TTC549 (cell line): Measurements from ENCODE around the gene PRKG1.
"Not testable (repeated sequence)": the region's sequence is repeated elsewhere in the genome, so short reads cannot be mapped to it uniquely, and the experiment has no call there.

Experiments used
- FAIRE-seq: peaks from 2 replicates; lab custom pipeline; 2012; peaks lifted over from hg19 to GRCh38; lab: Jason Lieb, UNC

PRKG1 gene

DNA sequence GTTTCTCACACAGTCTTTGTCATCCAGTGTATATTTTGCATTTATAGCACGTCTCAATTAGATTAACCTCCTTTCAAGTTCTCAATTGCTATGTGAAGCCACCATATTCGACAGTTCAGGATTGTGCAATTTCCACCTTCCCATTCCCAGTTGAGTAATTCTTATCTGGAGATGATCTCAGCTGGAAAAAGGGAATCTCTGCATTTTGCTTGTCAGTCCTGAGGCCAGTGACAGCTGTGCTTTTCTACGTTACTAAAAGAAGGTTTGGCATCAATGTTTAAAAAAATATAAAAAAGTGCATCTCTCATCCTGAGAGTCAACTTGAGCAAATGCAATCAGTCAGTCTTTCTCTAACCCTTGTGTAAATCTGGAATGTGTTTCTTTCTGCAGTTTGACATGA, 247.7 kb downstream of the PRKG1 start:
- no peak for FAIRE-seq

- no peak for FAIRE-seq
Measured at GRCh38 chr10:51325649-51326048, 251.4 kb downstream of the PRKG1 start.

DNA sequence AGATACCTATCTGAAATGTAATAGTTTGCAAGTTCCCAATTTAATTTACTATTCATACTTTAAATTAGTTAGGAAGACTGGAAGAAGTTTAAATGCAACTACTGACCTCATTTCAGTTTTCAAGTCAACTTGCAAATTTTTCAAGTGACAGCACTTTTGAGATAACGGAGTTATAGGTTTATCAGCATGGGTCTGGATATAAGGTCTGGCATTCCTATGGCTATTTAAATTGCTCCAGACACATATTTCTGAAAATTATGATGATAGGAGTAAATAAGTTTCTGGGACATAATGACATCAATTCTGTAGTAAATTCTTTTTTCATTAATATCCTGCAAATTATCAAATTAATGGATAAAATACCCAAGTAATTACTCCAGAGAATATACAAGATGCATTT, 251.9 kb downstream of the PRKG1 start:
- no peak for FAIRE-seq

GRCh38 chr10:51327432-51327831, 253.1 kb downstream of the PRKG1 start:
- FAIRE-seq, result no peak

DNA sequence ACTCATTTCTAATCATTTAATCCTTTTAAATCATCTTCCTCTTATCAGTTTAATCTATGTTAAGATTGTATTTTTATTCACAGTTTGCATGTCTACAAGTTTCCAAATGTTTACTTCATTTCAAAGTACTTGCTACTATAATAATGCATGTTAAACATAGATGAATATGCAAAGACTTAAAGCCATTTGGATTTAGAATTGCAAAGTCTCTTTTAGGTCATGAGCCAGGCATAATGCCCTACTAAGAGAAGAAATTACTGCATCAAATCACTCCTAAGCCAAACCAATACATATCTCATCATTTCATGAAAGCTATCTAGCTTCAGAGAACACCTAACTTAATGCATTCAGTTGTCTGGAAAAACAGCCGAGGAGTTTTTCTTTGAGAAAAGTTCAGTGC, 266.1 kb downstream of the PRKG1 start:
- FAIRE-seq, result no peak

GRCh38 chr10:51340845-51341610, 266.7 kb downstream of the PRKG1 start:
- FAIRE-seq, result no peak

- FAIRE-seq, result not testable (repeated sequence)
Measured at GRCh38 chr10:51341745-51342144, 267.5 kb downstream of the PRKG1 start.

DNA sequence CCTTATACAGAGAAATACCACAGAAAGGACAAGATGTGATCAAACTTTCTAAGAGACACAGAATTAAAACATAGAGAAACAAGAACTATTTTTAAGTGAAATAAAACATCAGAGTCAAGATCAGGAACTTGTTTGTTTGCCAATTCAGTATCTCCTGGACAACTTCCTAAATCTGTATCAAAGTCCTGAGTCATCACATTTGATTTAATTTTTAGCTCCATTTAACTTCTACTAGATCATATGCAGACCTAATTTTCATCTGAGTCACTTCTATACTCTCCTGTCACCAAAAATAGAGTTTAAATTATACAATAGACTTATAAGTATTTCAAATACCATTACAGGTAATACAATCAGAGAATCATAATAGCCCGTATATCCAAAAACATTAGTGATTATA, 268.1 kb downstream of the PRKG1 start:
- FAIRE-seq, result no peak

DNA sequence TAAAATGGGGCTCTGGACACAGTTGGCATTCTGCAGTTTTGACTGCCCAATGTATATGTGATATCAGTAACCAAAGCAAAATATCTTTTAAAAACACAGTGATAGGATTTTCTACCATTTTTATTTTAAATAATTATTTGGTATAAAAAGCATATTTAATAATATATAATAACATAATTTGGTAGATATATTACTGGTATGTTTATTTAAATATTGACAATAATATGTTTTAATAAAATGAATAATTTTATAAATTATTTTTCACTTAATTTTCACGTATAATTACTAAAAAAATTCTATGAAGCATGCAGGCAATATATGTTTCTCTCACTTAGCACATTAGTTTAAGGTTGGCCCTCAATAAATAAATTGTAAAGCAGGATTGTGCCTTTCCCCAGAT, 269.1 kb downstream of the PRKG1 start:
- no peak for FAIRE-seq

- FAIRE-seq, result no peak
Measured at GRCh38 chr10:51344371-51344770, 270.1 kb downstream of the PRKG1 start.

DNA sequence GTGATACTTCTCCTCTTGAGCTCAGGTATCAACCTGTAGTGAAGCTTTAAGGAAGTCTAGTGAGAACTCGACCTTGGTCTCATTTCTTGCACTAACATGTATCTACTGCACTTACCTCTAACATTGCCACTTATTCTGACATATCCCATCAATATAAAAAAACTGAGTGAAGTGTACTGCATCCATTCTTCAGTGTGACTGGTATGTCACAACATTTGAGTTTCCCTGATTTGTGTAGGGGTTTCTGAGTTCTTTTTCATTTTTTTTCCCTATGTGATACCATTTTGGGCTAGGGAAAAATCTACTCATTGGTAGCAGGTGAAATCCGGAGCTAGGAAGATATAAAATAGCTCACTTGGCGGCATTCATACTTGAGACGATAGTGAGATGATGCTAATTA, 274.3 kb downstream of the PRKG1 start:
- no peak for FAIRE-seq

- FAIRE-seq, result no peak
Measured at GRCh38 chr10:51357170-51357569, 282.9 kb downstream of the PRKG1 start.

- FAIRE-seq, result no peak
Measured at GRCh38 chr10:51358227-51358626, 283.9 kb downstream of the PRKG1 start.

DNA sequence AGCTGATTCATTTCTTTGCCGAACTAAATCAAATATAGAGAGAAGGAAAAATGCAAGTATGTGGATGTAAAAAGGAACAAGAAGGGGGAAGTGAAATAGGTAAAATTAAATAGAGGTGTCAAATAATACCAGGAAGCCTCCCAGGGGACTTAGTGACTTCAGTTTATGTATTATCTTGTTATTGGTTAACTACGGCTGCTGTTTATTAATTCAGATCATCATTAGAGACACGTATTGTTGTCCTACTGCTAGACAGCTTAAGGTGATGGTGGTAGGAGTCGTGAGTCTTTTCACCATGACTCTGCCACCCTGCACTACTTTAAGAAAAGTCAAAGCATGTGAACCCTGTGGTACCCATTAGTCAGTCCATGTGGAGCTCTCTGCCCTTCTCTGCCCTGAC, 289.1 kb downstream of the PRKG1 start:
- no peak for FAIRE-seq

DNA sequence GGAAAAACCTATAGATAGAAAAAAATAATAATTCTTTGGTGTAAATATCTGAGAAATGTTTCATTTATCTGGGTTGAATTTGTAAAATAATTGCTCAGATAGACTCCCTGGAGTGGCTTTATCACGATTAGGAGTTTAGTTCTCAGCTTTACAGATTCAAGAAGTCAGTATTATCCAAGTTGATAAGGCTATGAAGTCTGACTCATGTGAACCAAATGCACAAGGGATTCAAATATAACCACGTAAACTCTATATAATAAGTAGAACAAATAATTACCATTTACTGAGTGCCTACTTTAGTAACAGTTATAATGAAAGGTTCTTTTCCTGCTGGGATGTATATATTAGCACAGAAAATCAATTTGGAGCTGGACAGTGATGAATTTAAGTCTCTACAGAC, 290.4 kb downstream of the PRKG1 start:
- no peak for FAIRE-seq

GRCh38 chr10:51366044-51366443, 291.8 kb downstream of the PRKG1 start:
- FAIRE-seq, result no peak

DNA sequence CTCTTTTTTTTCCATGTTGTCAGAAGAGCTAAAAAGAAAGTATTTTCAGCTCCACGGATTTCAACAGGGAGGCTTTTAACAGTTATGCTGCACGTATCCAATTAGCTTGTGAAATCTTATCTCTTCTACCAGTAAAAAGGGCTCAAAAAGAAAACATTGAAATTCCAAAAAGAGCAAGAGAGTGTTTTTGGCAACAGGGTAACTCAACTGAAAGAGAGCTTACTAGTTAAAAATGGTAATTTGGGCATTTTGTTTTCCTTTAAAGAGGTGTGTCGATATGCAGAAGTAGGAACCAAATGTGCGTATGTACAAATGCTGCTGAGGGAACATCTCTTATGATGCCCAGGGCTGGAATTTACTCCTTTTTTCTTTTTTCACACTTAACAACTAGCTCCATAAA, 292.8 kb downstream of the PRKG1 start:
- no peak for FAIRE-seq

- no peak for FAIRE-seq
Measured at GRCh38 chr10:51367694-51368093, 293.4 kb downstream of the PRKG1 start.

DNA sequence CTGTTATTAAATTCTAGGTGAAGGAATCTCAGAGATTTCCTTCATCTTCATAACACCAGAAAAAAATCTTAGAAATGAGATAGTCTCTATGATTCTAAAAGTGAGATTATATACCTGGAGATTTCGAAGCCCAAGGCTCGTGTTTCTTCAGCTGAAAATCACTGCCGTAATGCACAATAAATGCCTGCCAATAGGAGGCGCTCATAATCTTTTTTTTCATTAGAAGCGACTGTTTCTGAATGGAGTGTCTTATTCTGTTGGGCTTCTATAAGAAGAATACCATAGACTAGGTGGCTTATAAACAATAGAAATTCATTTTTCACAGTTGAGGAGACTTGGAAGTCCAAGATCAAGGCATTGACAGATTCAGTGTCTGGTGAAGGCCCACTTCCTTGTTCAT, 294.7 kb downstream of the PRKG1 start:
- FAIRE-seq, result no peak

DNA sequence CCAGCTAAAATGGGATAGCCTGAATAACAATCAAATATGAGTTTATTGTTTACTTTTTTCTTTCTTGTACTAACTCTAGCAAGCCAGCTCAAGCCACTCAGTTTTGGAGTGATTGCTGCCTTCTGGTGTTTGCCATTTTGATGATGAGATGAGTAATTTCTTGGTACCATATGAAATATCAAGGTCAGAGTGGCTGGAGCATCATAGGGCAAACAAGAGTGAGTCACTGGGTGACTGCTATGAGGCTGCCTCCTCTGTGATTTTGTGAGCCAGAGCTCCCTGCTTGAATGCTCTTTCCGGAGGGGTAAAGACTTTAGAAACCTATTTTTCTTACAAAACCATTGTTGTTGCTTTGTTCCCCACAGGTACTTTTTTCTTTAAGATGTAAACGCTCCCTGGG, 295.6 kb downstream of the PRKG1 start:
- no peak for FAIRE-seq

GRCh38 chr10:51371743-51372142, 297.5 kb downstream of the PRKG1 start:
- FAIRE-seq, result no peak

GRCh38 chr10:51375790-51376189, 301.5 kb downstream of the PRKG1 start:
- no peak for FAIRE-seq

- no peak for FAIRE-seq
Measured at GRCh38 chr10:51377070-51377931, 303.0 kb downstream of the PRKG1 start.
